GOT3 (cell line): ENCODE results near the gene CAPZA2.
"Not testable (repeated sequence)": the region's sequence is repeated elsewhere in the genome, so short reads cannot be mapped to it uniquely, and the experiment has no call there.

Experiments
- DNase-seq: peaks from one replicate; lab custom pipeline; 2025; ENCODE audit warnings: mixed read lengths; lab: John Stamatoyannopoulos, UW

CAPZA2 gene

DNA sequence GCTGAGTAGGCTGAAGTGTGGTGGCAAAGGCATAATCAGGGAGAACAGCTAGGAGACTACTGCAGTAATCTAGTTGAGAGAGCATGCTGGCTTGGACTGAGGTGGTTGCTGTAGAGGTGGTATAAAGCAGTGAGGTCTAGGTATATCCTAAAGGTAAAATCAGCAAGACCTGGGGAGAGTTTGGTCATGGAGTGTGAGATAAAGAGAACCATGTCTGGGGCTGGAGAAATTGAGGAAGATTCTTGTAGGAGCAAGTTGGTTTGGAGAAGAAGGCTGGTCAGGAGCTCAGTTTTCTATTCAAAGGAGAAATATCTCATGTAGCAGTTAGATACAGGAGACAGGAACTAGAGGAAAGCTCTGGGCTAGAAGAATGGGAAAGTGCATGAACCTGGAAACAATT, 58.0 kb downstream of the CAPZA2 start:
- no peak for DNase-seq

DNA sequence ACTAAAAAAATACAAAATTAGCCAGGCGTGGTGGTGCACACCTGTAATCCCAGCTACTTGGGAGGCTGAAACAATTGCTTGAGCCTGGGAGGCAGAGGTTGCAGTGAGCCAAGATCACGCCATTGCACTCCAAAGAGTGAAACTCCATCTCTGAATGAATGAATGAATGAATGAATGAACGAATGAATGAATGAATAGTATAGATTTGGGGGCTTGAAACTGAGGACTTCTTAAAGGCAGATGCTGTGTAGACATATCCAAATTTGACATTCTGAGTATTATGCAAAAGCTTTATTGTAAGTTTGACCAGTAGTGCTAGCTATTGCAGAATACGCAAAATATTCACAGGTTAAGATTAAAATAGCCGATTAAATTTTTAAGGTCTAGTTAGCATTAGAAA, 60.2 kb downstream of the CAPZA2 start:
- DNase-seq, result no peak

DNA sequence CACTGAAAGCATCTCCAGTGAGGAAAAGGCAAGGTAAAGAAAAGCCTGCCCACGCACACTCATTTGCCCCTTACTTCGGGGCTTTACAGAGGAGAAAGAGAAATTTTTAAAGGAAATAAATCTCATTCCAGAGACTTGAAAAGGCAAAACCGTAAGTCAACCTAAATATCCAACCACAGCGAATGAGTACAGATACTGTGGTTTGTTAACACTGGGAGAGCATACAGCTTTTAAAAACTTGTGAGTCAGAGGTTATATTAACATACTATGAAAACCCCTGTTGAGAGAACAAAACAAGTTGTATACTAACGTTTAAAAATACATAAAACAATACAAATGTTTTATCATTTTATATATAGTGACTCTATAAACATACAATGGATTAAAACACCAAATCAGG, 62.4 kb downstream of the CAPZA2 start:
- DNase-seq, result no peak

GRCh38 chr7:116929021-116929420, 66.6 kb downstream of the CAPZA2 start:
- DNase-seq, result no peak

DNA sequence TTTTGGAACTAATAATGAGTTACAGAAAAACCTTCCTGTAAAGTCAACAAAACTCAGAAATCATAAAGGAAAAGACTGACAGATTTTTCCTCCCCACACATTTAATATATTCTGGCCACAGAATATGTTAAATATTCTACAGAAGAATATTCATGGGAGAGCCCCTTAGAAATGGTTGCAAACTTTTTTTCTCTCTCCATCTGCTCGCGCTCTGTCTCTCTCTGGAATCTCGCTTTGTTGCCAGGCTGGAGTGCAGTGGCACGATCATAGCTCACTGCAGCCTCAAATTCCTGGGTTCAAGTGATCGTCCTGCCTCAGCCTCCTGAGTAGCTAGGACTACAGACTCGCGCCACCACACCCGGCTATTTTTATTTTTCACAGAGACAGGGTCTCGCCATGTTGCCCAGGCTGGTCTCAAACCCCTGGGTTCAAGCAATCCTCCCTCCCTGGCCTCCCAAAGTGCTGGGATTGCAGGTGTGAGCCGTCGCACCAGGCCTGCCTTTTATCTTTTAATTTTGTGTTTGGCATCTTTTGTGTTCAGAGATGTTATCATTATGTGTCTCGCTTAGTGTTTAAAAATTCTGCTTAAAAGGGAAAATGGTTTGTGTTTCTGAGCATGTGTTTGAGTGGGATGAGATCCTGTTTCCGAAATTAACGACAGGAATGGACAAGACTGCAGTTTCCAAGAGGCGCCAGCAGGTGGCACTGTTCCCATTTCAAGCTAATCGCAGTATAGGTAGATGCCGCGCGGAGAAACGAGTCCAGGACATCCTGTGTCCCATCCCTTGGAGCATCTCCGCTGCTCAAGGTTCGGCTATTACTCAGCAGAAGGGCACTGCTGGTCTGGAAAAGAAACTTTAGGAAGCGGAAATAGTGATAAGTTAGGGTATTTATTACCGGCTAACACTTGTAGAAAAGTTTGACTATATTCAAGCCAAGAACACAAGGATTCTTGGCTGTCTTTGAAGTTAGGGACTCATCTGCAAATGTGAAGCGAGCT, 67.8 kb downstream of the CAPZA2 start:
- peak; percentile 9 for DNase-seq

GRCh38 chr7:116932566-116932965, 70.2 kb downstream of the CAPZA2 start:
- no peak for DNase-seq

DNA sequence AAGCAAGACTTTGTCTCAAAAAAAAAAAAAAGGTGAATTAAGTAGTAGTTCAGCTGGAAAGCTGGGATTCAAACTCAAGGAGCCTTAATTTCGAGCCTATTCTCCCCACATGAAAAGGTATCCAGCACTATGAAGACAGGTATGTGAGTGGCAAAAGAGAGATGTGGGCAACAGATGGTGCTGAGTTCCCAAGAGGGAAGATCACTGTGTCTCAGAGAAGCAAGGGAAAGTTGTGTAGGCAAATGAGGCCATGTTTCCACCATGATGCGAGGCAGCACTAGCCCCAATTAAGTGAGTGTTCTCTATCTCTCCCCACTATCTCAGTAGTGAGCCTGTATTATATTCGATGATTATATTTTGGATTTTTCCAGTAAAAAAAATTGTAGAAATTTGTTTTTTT, 71.1 kb downstream of the CAPZA2 start:
- DNase-seq, result no peak

- DNase-seq, result no peak
Observed at GRCh38 chr7:116934580-116934979, 72.2 kb downstream of the CAPZA2 start.

GRCh38 chr7:116936844-116937243, 74.5 kb downstream of the CAPZA2 start:
- not testable (repeated sequence) for DNase-seq

- no peak for DNase-seq
Observed at GRCh38 chr7:116938678-116939077, 76.3 kb downstream of the CAPZA2 start.

DNA sequence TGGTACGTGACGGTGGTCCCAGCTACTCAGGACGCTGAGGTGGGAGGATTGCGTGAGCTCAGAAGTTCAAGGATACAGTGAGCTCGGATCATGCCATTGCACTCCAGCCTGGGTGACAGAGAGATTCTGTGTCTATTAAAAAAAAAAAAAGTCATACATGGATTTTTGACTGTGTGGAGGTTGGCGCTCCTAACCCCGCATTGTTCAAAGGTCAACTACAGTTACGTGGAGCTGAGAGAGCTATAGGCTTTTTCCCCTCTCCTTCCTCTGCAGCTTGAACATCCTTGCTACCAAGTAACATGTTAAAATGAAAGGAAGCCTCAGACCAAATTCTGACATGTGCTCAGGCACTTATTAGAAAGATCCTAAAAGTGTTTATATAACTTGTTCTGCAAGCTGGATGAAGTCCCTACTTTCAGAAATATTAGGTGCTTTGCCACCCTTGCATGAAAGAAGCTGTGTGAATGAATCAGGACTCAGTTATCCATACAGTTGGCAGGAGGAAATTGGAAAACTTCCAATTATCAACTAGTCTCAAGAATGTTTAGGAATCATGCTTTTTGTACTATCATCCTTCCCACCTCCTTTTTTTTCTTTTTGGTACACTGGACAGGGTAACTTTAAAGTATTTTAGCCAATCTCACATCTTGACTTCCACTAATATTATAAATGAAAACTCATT, 78.4 kb downstream of the CAPZA2 start:
- DNase-seq, result no peak

DNA sequence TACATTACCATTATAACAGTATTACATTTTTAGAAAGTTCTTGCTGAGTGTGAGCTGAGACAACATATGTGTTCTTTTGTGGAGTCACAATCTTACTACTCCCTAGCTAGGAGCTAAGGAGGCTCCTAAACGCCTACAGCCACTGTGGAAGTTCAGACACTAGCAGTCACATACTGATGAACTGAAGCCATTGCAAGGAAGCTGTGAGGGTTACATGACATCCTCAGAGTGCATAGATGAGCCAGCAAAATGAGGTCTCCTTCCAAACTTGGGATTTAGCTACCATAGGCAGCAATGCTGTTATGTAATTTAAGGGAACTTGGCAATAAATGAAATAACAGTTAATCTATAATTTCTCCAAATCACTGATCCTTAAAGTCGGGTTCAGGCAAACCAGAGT, 80.1 kb downstream of the CAPZA2 start:
- DNase-seq, result no peak

DNA sequence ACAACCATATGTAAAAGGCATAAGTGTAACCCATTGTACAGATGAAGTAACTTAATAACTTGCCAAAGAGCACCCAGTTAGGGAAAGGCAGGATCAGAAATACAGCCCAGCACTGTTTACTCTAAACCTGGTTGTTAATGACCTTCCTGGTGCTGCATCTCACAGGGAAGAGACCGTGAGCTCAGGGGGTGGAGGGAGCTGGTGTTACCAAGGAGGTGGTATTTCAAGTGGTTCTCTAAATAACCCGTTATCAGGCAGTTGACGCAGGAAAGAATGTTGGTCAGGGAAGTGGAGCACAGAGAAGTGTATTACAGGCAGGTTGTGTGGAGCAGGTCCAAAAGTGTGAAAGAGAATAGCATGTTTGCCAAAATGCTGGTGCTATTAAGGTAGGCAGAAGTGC, 86.5 kb downstream of the CAPZA2 start:
- DNase-seq, result no peak

DNA sequence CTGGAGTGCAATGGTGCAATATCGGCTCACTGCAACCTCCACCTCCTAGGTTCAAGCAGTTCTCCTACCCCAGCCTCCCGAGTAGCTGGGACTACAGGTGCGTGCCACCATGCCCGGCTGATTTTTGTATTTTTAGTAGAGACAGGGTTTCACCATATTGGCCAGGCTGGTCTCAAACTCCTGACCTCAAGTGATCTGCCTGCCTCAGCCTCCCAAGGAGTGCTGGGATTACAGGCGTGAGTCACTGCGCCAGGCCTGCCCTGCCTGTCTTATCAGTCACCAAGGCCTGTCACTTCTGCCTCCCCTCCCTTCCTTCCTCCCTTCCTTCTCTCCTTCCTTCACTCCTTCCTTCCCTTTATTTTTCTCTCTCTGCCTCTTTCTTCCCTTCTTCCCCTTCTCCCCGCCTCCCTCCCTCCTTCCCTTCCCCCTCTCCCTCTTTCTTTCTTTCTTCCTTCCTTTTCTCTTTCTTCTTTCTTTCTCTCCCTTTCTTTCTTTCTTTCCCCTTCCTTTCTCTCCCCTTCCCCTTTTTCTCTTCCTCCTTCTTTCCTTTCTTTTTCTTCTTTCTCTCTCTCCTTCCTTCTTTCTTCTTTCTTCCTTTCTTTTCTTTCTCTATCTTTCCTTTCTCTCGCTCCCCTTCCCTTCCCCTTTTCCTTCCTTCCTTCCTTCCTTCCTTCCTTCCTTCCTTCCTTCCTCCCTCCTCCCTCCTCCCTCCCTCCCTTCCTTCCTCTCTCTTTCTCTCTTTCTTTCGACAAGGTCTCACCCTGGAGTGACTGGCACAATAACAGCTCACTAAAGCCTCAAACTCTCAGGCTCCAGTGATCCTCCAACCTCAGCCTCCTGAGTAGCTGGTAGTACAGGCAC, 87.8 kb downstream of the CAPZA2 start:
- no peak for DNase-seq

DNA sequence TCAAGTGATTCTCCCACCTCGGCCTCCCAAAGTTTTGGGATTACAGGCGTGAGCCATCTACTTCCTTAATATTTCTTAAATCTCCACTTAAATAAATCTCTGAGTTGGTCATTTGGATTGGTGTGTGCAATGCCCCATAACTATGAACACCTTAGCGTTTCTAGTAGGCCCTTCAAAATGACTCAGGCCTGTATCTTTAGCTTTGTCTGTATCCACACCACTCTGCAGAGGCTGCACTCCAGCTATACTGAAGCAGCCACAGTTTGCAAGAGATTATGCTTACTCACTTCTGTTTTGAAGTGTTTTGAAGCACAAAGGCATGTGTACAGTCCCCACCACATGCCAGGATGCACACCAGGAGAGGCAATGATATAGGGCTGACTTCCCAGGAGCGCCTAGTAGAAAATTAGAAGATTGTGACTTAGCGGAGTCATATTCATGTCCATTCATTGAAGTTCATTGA, 88.5 kb downstream of the CAPZA2 start:
- no peak for DNase-seq

DNA sequence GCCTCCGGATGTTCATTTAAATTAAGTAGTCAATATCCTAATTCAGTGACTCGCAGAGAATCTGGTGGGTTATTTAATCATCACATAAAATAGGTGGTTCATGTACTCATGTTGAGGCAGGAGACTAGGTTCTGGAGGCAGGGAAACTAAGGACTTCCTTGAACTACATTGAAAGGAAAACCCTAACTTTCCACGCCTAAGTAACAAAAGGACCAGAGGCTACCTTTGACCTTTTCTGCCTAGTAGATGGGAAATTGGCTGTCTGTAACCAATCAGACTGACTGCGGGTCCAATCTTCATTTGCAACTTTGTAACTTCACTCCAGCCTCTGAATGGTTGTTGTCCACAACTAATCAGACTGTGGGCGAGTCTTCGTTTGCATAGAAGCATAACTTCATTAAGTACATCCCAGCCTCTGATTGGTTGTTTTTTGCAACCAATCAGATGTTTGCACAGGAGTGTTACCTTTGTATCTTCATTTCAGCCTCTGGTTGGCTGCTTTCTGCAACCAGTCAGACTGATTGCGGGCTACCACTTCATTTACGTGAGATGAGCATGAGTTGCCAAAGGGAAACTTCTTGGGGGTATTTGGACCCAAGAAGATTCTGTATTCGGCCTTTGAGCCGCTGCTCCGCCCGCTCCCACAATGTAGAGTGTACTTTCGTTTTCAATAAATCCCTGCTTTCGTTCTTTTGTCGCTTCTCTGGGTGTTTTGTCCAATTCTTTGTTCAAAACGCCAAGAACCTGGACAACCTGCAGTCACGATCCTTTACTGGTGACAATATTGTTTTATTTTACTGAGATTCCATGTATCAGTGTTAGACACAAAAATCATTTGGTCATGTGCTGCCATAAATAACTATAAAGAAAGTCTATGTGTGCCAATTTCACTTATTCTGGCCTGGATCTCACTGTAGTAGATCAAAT, 89.2 kb downstream of the CAPZA2 start:
- DNase-seq, result no peak

- no peak for DNase-seq
Observed at GRCh38 chr7:116952635-116953371, 90.4 kb downstream of the CAPZA2 start.

GRCh38 chr7:116953372-116953905, 91.1 kb downstream of the CAPZA2 start, which contains the start of gene ST7:
ST7 (plus strand) TSS chr7:116953501; CDS start chr7:116953541, 40 bp downstream.
- DNase-seq, result no peak

- DNase-seq, result peak; percentile 50
Observed at GRCh38 chr7:116953906-116954838, 91.8 kb downstream of the CAPZA2 start.
